ENCODE data around the gene RBM20.
"Not testable (repeated sequence)": the region's sequence is repeated elsewhere in the genome, so short reads cannot be mapped to it uniquely, and the experiment has no call there.

The RBM20 gene

GRCh38 chr10:110762849-110763211 is 118.7 kb downstream of the RBM20 start:
- DNase-seq (ENCODE audit: low read depth in 2 of 2) = no peak

DNA sequence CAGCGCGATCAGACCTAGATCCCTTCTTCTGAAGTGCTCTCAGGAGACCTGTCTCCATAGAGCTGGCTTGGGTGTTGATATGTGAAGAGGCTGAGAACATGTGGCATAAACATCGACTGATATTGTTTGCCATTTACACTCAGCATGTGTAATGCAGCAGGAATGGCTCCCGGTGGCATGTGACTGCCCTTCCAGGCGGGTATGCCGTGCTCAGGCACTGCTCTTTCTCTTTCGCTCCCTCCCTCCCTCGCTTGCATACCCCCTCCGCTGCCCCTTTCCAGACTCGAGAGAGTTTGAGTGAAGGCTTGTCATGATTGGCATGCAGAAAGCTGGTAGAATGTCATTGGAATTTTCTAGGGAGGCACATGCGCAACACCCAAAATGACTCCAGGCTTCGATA is 120.2 kb downstream of the RBM20 start:
- DNase-seq (ENCODE audit: low read depth in 2 of 2) = no peak

DNA sequence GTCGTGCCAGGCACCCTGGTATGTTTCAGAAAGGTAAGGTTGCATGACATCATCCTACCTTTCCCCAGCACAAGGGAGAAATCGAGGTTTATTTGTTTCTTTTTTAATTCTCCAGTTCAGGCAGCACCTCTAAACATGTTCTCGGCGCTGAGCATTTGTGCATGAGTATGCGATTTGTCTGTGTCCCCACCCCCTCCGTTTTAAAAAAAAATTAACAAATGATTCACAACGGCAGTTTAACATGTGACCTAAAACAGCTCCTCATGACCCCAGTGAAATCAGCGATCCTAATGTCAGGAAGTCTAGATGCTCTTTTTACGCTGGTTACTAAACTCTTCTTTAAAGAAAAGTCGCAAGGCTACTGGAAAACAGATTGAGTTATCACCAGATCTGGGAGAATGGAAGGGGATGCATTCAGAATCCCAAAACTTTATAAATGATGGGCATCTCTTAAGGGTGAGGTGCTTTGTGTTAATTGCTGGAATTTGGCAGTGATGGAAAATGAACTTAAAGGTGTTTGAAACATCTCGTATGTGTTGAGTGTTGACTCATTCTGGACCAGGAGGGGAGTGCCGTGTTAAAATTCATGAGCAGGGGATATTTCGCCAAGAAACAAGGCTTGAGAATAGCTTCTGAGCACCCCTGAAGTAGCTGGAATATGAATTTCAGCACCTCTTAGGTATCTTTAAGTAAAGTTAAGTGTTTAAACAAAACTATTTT is 120.8 kb downstream of the RBM20 start:
- no peak for DNase-seq (ENCODE audit: low read depth in 2 of 2)

GRCh38 chr10:110765513-110766319 is 121.6 kb downstream of the RBM20 start:
- no peak for DNase-seq (ENCODE audit: low read depth in 2 of 2)

DNA sequence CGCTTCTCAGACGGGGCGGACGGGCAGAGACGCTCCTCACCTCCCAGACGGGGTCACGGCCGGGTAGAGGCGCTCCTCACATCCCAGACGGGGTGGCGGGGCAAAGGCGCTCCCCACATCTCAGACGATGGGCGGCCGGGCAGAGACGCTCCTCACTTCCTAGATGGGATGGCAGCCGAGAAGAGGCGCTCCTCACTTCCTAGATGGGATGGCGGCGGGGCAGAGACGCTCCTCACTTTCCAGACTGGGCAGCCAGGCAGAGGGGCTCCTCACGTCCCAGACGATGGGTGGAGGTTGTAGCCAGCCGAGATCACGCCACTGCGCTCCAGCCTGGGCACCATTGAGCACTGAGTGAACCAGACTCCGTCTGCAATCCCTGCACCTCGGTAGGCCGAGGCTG is 123.5 kb downstream of the RBM20 start:
- DNase-seq (ENCODE audit: low read depth in 2 of 2) = not testable (repeated sequence)

DNA sequence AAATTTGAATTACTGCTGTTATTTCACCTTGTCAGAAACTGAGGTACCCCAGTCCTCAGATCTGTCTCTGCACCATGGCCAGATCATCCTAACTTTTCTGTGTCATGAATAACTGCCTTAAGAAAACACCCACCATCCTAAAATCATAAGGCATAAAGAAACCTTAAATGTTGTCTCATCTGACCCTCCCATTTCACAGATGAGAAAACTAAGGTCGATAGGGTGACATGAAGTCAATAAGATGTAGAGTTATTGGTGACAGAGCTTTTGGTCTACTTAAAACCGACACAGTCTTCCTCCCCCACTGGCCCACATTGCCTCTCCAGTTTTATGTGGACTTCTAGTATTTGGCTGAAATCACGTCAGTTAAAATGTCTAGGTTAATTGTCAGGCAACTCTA is 126.1 kb downstream of the RBM20 start:
- no peak for DNase-seq (ENCODE audit: low read depth in 2 of 2)

DNA sequence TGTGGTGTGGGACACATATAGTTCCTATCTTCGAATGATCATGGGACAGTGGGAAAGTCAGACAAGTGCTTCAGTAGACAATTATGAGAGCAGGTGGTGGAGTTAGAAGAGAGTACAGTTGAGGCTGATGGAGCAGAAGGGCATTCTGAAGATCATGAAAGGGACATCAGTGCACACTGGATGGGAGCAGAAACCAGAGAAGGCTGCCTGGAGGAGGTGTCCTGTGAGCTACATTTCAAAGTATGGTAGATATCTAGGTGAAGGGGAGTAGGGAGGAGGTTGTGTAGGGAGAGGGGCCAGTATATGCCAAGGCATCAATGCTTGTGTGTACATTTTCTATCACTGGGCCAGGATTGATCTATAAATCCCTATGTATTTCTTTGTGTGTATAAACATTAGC is 127.3 kb downstream of the RBM20 start:
- no peak for DNase-seq (ENCODE audit: low read depth in 2 of 2)

GRCh38 chr10:110771991-110772390 is 127.9 kb downstream of the RBM20 start:
- no peak for DNase-seq (ENCODE audit: low read depth in 2 of 2)

DNA sequence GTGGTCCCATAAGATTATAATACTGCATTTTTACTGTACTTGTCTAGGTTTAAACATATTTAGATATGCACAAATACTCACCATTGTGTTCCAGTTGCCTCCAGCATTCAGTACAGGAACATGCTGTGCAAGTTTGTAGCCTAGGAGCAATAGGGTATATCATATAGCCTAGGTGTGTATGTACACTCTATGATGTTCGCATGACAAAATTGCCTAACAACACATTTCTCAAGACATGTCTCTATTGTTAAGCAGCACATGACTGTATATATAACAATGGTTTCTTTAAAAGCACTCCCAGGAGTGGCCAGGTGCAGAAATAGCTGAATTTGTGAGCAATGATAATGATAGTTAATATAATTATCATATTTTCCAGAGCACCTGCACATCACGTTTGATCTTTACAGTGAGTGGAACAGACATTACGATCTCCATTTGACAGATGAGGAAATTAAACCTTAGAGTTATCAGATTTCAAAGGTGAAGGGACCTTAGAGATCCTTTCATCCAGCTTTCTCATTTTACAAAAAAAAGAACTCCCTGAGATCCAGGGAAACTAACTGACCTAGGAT is 128.4 kb downstream of the RBM20 start:
- no peak for DNase-seq (ENCODE audit: low read depth in 2 of 2)

- DNase-seq (ENCODE audit: low read depth in 2 of 2) = no peak
Measured at GRCh38 chr10:110773693-110774068, 129.5 kb downstream of the RBM20 start.

DNA sequence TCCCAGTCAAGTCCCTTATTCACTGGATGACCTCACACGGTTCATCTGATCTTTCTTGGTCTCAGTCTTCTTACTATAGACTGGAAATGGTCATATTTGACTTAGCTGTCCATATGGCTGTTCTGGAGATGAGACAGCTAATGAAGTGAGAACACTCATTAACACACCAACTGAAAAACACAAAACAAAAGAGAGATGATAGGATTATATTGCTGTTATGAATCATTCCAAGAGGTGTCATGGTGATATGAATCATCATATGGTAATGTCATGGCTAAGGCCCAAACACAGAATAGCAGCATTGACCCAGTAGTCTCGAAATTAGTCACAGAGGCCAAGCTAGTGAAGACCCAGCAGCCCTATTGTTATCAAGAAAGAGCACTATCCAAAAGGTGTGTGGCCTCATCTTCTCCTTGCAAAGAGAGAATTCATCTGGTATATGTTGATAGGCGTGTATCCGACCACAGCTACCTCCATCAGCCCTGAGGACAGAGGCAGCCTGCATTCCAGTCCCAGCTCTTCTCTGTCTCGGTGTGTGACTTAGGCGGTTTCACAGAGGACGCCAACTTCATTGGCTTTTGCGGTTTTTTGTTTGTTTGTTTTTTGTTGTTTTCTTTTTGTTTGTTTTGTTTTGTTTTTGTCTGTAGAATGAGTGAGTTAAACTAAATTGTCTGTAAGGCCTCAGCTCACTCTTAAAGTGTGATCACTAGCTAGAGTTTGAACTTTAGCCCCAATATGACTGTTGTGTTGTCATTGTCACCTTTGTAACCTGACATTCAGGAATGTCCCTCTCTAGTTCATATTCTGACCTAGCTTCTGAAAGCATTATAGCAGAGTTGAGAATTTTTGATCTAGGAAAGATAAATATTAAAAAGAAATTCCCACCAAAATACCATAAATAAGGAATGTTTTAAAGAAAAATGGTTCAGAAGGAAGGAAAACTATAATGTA is 130.2 kb downstream of the RBM20 start:
- peak in 1 of 2 donors; percentile 32 for DNase-seq (ENCODE audit: low read depth in 2 of 2)

DNA sequence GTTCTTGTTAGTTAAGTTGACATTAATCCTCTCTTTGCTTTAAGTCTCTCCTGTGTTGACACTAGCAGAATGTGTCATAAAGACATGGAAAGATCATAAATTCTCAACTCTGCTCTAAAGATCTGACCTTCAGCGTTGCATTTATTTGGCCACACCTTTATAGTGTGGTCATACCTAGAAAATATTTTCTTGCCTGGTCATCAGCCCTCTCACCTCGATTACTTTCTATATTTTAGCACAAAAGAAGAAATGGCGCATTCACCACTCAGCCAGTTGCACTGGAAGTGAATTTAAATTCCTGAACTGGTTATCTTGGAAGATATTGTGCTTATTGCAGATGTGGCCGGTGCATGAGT is 130.9 kb downstream of the RBM20 start:
- DNase-seq (ENCODE audit: low read depth in 2 of 2) = no peak

- no peak for DNase-seq (ENCODE audit: low read depth in 2 of 2)
Measured at GRCh38 chr10:110775406-110775805, 131.3 kb downstream of the RBM20 start.

DNA sequence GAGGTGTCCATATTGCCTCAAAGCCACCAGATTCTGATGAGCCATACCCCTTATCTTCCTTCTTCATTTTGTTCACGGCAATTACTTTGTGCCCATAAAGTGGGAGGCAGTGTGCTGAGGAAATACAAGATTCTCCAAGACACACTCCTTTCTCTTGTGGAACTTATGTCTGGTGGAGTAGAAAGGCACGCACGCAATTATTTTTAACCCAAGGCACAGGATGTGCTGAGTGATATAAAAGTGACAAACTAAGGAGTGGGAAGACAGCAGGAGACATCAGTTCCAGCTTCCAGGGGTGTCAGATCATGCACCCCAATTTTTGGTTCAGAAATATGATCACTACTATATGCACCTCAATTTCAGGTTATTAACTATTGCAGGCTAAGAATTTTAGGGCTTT is 132.9 kb downstream of the RBM20 start:
- DNase-seq (ENCODE audit: low read depth in 2 of 2) = no peak

DNA sequence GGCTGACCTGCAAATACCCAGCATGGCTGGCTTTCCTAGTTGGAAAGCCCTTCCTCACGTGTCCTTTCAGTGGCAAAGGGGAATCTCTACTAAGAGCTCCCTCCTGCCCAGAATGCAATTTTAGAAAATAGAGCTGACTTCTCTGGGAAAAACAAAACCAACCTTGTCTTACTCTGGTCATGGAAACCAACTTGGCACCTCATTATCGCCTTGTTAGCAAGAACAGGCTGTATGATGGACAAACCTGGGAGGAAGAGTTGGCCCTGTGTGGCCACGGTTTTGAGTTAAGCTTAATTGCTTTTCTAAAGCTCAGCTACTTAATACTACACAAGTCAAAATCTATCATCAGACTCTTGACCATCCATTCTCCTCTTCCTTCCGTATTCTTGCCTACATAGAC is 133.5 kb downstream of the RBM20 start:
- DNase-seq (ENCODE audit: low read depth in 2 of 2) = no peak

GRCh38 chr10:110778211-110778610 is 134.1 kb downstream of the RBM20 start:
- no peak for DNase-seq (ENCODE audit: low read depth in 2 of 2)

DNA sequence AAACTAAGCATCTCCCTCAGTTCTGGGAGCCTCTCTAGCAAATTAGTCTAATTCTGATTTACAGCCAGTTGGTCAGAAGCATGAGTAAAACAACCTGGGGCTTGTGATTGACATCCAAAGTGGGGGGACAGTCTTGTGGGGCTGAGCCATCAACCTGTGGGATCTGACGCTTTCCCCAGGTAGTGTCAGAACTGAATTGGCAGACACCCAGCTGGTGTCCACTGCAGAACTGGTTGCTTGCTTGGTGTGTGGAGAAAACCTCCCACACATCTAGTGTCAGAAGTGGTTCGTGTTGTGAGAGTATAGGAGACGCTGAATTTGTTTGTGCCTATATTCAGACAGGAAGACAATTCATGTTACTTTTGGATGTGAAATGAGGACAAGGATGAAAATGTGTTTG is 135.4 kb downstream of the RBM20 start:
- no peak for DNase-seq (ENCODE audit: low read depth in 2 of 2)

DNA sequence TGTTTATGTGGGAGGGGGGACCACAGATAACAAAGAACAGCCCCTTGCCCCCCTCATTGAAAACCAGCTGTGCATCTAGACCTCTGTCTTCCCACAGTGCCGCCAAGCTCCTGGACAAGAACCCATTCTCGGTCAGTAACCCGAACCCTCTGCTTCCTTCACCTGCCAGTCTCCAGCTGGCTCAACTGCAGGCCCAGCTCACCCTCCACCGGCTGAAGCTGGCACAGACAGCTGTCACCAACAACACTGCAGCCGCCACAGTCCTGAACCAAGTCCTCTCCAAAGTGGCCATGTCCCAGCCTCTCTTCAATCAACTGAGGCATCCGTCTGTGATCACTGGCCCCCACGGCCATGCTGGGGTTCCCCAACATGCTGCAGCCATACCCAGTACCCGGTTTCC is 136.6 kb downstream of the RBM20 start:
- DNase-seq (ENCODE audit: low read depth in 2 of 2) = no peak

GRCh38 chr10:110781139-110781538 is 137.0 kb downstream of the RBM20 start:
- DNase-seq (ENCODE audit: low read depth in 2 of 2) = no peak

DNA sequence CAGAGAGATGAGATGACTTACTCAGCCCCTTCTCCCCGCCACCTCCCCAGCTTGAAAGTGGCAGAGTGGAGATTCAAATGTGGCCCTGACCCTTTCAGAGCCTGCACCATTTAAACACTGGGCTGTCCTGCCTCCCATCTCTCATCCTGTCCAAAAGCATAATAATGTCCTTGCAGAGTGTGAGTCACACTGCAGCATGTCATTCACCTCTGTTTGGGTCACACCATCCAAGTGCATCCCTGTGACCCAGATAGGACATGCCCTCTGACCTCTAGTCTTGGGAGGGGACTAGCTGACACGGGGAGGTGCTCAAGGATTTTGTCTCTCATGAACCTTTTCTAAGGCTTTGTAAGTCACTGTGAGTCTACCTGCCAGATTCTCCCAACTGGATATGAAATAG is 138.5 kb downstream of the RBM20 start:
- no peak for DNase-seq (ENCODE audit: low read depth in 2 of 2)

DNA sequence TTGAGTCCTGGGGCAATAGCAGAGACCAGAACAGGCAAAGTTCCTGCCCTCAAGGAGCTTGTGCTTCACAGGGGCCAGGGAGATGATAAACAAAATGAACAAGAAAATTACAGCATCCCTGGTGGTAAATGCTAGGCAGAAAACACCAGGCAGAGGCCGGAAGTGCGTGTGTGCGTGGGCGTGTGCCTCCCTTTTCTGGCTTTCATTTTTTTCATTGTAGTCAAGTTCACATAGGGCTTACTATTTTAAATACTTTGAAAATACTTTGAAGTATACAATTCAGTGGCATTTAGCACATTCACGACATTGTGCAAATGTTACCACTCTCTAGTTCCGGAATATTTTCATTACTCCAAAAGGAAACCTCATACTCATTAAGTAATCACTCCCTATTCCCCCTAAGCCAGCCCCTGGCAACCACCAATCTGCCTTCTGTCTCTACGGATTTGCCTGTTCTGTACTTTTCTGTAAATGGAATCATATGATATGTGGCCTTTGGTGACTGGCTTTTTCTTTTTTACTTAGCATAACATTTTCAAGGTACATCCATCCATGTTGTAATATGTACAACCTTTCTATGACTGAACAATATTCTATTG is 139.5 kb downstream of the RBM20 start:
- DNase-seq (ENCODE audit: low read depth in 2 of 2) = peak; percentile 53 to 62

- DNase-seq (ENCODE audit: low read depth in 2 of 2) = no peak
Measured at GRCh38 chr10:110784198-110784597, 140.1 kb downstream of the RBM20 start.
